WTC11 (cell line): Measurements from ENCODE around the gene CRYBA1.

Source experiments
- CBFB ChIP-seq: sonication (generic); formaldehyde crosslinking; IDR thresholded peaks from 2 replicates; pipeline ENCODE4 v1.8.1; 2022; ENCODE audit warnings: mild to moderate bottlenecking, low read depth, missing genetic modification reagents
- FOXP1 ChIP-seq: sonication (generic); formaldehyde crosslinking; IDR thresholded peaks from 2 replicates; pipeline ENCODE4 v1.8.0; 2022; ENCODE audit warnings: missing genetic modification reagents, mild to moderate bottlenecking, moderate library complexity, borderline replicate concordance
- GTF2I ChIP-seq: fragments of 250-450 bp; sonication (Bioruptor Pico); conservative IDR thresholded peaks from 2 replicates; pipeline ENCODE4 v1.4.0; 2021; ENCODE audit warnings: mild to moderate bottlenecking
- JUN ChIP-seq: sonication (generic); formaldehyde crosslinking; IDR thresholded peaks from 2 replicates; pipeline ENCODE4 v1.8.0; 2023; ENCODE audit warnings: mild to moderate bottlenecking, missing genetic modification reagents
- NR1H2 ChIP-seq: sonication (generic); formaldehyde crosslinking; IDR thresholded peaks from 2 replicates; pipeline ENCODE4 v1.9.0; 2021; ENCODE audit warnings: mild to moderate bottlenecking, moderate library complexity, missing genetic modification reagents
- RORB ChIP-seq: fragments of 250-450 bp; sonication (Bioruptor Pico); IDR thresholded peaks from 2 replicates; pipeline ENCODE4 v1.9.0; 2021; ENCODE audit warnings: mild to moderate bottlenecking
- SMAD3 ChIP-seq: sonication (generic); formaldehyde crosslinking; IDR thresholded peaks from 2 replicates; pipeline ENCODE4 v1.8.0; 2022; ENCODE audit warnings: missing genetic modification reagents, mild to moderate bottlenecking, borderline replicate concordance
- SMAD4 ChIP-seq: sonication (generic); formaldehyde crosslinking; IDR thresholded peaks from 2 replicates; pipeline ENCODE4 v1.8.0; 2022; ENCODE audit warnings: mild to moderate bottlenecking, missing genetic modification reagents
- TEAD4 ChIP-seq: sonication (generic); formaldehyde crosslinking; IDR thresholded peaks from 2 replicates; pipeline ENCODE4 v1.8.0; 2022; ENCODE audit warnings: mild to moderate bottlenecking, missing genetic modification reagents
- TF ChIP-seq, protein P1 (sequence below): fragments of 200-600 bp; IDR thresholded peaks from 2 replicates; pipeline ENCODE4 v1.8.0; 2022; ENCODE audit warnings: antibody characterized with exemption
- TF ChIP-seq, protein P2 (sequence below): sonication (generic); formaldehyde crosslinking; IDR thresholded peaks from 2 replicates; pipeline ENCODE4 v1.8.1; 2022; ENCODE audit warnings: low read depth, missing genetic modification reagents, borderline replicate concordance
- TF ChIP-seq, protein P3 (sequence below): sonication (generic); formaldehyde crosslinking; IDR thresholded peaks from 2 replicates; pipeline ENCODE4 v1.8.1; 2022; ENCODE audit warnings: mild to moderate bottlenecking, missing genetic modification reagents, moderate library complexity, borderline replicate concordance
- TF ChIP-seq, protein P4 (sequence below): sonication (generic); formaldehyde crosslinking; IDR thresholded peaks from 2 replicates; pipeline ENCODE4 v1.8.0; 2022; ENCODE audit warnings: mild to moderate bottlenecking, missing genetic modification reagents

DNA sequence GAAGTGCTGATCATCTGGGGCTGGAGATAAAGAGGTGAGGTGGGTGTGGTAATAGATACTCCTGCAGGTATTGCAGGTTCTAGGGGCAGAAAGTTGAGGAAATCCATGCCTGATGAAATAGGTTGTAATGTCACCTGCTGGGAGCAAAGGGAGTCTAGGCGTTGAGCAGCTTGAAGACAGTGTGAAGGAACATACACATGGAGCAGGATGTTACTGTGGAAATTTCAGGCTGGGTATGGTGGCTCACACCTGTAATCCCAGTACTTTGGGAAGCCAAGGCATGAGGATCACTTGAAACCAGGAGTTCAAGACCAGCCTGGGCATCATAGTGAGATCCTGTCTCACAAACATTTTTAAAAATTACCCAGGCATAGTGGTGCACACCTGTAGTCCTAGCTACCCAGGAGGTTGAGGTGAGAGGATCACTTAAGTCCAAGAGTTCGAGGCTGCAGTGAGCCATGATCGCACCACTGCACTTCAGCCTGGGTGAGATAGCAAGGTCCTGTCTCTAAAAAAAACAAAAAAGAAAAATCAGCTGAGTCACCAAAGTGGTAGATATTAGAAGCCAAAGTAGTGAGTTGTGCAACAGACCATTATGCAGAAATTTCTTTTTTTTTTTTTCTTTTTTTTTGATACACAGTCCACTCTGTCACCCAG is 9.1 kb upstream of the CRYBA1 start:
- TF ChIP-seq, protein P1, sequence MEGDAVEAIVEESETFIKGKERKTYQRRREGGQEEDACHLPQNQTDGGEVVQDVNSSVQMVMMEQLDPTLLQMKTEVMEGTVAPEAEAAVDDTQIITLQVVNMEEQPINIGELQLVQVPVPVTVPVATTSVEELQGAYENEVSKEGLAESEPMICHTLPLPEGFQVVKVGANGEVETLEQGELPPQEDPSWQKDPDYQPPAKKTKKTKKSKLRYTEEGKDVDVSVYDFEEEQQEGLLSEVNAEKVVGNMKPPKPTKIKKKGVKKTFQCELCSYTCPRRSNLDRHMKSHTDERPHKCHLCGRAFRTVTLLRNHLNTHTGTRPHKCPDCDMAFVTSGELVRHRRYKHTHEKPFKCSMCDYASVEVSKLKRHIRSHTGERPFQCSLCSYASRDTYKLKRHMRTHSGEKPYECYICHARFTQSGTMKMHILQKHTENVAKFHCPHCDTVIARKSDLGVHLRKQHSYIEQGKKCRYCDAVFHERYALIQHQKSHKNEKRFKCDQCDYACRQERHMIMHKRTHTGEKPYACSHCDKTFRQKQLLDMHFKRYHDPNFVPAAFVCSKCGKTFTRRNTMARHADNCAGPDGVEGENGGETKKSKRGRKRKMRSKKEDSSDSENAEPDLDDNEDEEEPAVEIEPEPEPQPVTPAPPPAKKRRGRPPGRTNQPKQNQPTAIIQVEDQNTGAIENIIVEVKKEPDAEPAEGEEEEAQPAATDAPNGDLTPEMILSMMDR: no peak
- no peak for TF ChIP-seq CBFB (CRISPR knock-in tag)
- TF ChIP-seq, protein P2, sequence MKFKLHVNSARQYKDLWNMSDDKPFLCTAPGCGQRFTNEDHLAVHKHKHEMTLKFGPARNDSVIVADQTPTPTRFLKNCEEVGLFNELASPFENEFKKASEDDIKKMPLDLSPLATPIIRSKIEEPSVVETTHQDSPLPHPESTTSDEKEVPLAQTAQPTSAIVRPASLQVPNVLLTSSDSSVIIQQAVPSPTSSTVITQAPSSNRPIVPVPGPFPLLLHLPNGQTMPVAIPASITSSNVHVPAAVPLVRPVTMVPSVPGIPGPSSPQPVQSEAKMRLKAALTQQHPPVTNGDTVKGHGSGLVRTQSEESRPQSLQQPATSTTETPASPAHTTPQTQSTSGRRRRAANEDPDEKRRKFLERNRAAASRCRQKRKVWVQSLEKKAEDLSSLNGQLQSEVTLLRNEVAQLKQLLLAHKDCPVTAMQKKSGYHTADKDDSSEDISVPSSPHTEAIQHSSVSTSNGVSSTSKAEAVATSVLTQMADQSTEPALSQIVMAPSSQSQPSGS (CRISPR knock-in tag): no peak
- TF ChIP-seq, protein P3, sequence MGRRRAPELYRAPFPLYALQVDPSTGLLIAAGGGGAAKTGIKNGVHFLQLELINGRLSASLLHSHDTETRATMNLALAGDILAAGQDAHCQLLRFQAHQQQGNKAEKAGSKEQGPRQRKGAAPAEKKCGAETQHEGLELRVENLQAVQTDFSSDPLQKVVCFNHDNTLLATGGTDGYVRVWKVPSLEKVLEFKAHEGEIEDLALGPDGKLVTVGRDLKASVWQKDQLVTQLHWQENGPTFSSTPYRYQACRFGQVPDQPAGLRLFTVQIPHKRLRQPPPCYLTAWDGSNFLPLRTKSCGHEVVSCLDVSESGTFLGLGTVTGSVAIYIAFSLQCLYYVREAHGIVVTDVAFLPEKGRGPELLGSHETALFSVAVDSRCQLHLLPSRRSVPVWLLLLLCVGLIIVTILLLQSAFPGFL: no peak
- no peak for TF ChIP-seq FOXP1 (CRISPR knock-in tag)
- TF ChIP-seq SMAD3 (CRISPR knock-in tag): no peak
- no peak for TF ChIP-seq RORB (CRISPR knock-in tag)
- no peak for TF ChIP-seq TEAD4 (CRISPR knock-in tag)
- no peak for TF ChIP-seq GTF2I (CRISPR knock-in tag)
- no peak for TF ChIP-seq NR1H2 (CRISPR knock-in tag)
- no peak for TF ChIP-seq JUN (CRISPR knock-in tag)
- TF ChIP-seq SMAD4 (CRISPR knock-in tag): no peak
- TF ChIP-seq, protein P4, sequence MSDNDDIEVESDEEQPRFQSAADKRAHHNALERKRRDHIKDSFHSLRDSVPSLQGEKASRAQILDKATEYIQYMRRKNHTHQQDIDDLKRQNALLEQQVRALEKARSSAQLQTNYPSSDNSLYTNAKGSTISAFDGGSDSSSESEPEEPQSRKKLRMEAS (CRISPR knock-in tag): no peak
